ENCODE measurements around the gene PPIC.
"Not testable (repeated sequence)": the region's sequence is repeated elsewhere in the genome, so short reads cannot be mapped to it uniquely, and the experiment has no call there.

The PPIC gene

DNA sequence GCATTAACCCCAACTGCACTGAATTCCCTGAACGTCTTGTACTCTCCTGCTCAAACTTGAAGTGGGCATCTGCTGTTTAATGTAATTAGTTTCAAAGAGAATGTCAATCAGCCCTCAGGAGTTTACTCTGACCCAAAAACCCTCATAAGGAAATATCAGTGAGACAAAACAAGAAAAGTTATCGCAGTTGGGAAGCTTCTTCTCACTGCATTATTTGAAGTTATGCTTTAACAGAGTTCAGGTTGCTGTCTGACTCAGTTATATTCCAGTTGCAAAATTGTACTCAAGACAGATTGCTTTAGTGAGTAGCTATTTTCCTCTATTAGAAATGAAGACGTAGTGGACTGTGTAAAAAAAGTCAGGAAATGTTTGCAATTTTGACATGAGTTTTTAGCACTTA is 52.1 kb downstream of the PPIC start:
- no peak for ATAC-seq
- Mint-ChIP-seq H3K9me3 (no peaks in the 10 kb centered on the region), H3K27me3 (no peaks in the 10 kb centered on the region), H3K4me3 (no peak overlapping the region), H3K27ac (no peak overlapping the region), H3K4me1 (no peaks in the 10 kb centered on the region)
- no peak for DNase-seq

DNA sequence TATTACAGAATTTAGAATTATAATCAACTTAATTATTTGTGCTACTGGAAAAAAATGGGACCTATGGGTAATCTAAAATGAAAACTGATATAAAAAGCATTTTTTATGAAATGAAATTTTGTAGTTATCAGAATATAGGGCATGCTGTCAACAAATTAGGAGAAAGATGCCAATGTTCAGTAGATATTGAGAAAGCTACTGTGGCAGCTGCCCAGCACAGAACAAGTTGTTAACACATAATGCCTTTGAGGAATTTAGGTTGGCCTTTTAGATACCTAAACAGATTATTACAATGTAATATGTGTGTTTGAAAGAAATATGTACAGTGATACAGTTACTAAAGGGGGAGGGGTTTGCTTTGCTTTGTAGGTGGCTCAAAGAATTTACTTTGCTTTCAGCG is 54.1 kb downstream of the PPIC start:
- H3K9me3 Mint-ChIP-seq, result no peaks in the 10 kb centered on the region
- no peak for ATAC-seq
- no peaks in the 10 kb centered on the region for H3K4me1 Mint-ChIP-seq
- DNase-seq, result no peak
- no peak overlapping the region for H3K27ac Mint-ChIP-seq
- H3K4me3 Mint-ChIP-seq, result no peak overlapping the region
- H3K27me3 Mint-ChIP-seq, result no peaks in the 10 kb centered on the region

DNA sequence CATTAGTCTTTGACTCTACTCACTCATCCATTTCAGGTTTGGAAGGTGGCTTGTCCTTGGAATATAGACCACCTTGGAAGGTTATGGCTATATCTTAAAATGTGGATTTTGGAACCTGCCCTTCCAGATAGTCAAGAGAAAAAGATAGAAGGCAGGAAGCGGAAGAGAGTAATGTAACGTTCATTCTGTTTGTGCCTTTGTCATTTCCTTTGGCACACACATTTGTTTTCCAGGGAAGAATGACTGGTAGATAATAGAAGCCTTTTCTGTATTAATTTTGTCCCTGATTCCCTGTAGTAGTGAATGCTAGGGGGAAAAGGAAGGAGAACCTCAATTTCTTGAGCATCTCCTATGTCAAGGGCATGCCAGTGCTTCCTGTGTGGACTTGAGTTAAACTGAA is 54.7 kb downstream of the PPIC start:
- ATAC-seq, result no peak
- Mint-ChIP-seq H3K27ac (no peak overlapping the region), H3K4me3 (no peak overlapping the region), H3K27me3 (no peaks in the 10 kb centered on the region), H3K4me1 (no peaks in the 10 kb centered on the region), H3K9me3 (no peaks in the 10 kb centered on the region)
- DNase-seq, result no peak

DNA sequence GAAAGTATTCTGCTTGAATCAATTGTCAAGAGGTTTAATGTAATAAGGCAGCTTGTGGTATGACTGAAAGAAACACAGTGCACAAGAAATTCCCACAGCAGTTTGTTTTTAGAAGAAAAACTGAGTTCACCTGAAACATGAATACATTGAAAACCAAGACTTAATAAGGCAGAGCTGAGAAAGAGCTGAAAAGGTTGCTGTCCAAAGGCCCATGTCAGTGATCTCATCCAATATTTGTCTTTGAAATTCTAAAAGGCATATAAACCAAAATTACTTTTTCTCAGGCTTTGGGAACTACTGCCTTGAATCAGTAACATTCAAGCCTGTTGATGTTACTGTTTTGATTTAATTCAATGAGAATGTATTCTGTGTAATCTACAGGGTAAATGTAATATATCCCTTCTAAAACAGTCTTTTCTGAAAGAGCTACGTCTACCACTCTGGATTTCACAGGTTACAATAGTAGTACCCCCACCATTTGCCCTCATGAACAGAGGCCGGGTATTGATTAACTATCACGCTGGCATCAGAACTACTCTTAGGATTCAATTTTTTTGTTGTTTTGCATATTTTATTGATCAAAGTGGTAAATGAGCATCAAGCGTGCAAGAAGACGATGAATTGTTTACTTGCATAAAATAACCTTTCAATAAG is 57.8 kb downstream of the PPIC start:
- no peaks in the 10 kb centered on the region for H3K4me1 Mint-ChIP-seq

DNA sequence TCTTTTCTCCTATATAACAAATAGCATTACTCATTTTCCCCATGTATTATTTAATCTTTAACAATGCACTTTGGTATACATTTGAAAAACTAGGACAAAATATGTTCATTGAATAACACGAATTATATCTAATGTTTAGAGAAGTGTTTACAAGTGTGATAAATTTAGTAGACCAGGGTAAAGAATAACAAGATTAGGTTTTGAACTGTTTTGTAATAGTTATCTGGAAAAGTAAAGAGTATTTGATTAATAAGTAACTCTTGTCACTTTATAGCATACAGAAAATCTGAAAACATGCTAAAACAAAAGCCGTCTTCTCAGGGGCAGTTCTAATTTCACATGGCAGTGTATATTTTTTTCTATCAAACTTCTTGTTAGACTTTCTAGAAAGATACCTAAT is 58.5 kb downstream of the PPIC start:
- Mint-ChIP-seq H3K4me1 (no peaks in the 10 kb centered on the region), H3K4me3 (no peak overlapping the region), H3K27ac (no peak overlapping the region), H3K9me3 (no peaks in the 10 kb centered on the region), H3K27me3 (no peaks in the 10 kb centered on the region)
- DNase-seq (no peak), ATAC-seq (no peak)

More for the DNA sequence above, 57.8 kb downstream of the PPIC start:
- Mint-ChIP-seq H3K4me3 (no peak overlapping the region), H3K27ac (no peak overlapping the region), H3K9me3 (no peaks in the 10 kb centered on the region), H3K27me3 (no peaks in the 10 kb centered on the region)
- DNase-seq (no peak), ATAC-seq (no peak)

DNA sequence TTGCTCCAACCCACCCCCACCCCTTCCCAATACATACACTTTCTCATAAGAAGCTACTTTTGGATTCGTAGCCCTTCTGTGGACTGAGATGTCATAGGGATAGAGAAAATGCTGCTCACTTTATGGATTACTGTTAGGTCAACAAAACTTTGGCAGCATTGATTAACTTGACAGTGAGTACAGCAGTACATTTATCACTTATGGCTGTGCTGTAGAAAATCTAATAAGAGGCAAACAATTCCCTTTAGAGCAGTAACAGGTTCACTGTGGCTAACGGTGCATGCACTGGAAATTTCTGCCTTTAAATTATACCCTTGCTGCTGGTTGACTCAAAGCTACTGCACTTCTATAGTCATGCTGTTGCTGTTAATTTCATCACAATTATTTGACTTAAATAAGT is 59.2 kb downstream of the PPIC start:
- H3K9me3 Mint-ChIP-seq, result no peaks in the 10 kb centered on the region
- no peak for DNase-seq
- H3K27ac Mint-ChIP-seq, result no peak overlapping the region
- no peaks in the 10 kb centered on the region for H3K27me3 Mint-ChIP-seq
- no peak overlapping the region for H3K4me3 Mint-ChIP-seq
- no peaks in the 10 kb centered on the region for H3K4me1 Mint-ChIP-seq
- ATAC-seq, result no peak

DNA sequence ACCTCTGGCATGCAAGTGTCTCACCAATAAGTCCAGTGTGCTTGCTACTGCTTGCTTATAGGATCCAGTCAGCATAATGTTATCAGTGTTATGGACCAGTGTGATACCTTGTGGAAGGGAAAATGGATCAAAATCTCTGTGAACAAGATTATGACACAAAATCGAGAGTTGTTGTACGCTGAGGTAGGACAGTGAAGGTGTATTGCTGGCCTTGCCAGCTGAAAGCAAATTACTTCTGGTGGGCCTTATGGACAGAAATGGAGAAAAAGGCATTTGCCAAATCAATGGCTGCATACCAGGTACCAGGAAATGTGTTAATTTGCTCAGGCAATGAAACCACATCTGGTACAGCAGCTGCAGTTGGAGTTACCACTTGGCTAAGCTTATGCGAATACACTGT is 62.3 kb downstream of the PPIC start:
- not testable (repeated sequence) for H3K4me3 Mint-ChIP-seq, DNase-seq, H3K27me3 Mint-ChIP-seq, H3K9me3 Mint-ChIP-seq, H3K4me1 Mint-ChIP-seq, ATAC-seq, H3K27ac Mint-ChIP-seq

DNA sequence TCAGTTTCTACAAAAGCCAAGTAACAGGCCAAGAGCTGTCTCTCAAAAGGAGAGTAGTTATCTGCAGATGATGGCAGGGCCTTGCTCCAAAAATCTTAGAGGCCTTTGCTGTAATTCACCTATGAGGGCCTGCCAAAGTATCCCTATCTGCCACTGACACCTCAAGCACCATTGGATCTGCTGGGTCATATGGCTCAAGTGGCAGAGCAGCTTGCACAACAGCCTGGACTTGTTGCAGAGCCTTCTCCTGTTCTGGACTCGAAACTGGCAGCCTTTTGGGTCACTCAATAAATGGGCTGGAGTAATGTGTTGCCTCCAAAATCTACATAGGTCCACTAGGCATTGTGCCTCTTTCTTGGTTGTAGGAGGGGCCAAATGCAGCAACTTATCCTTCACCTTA is 62.8 kb downstream of the PPIC start:
- H3K9me3 Mint-ChIP-seq, H3K4me1 Mint-ChIP-seq, H3K4me3 Mint-ChIP-seq, H3K27ac Mint-ChIP-seq, DNase-seq, H3K27me3 Mint-ChIP-seq, ATAC-seq: not testable (repeated sequence)

All from stimulated activated naive CD8-positive, alpha-beta T cell treated with anti-CD3 and anti-CD28 coated beads, Interleukin-15, amount 100 ng/mL, for 72 hours (primary cell).